GM18868 (cell line): ENCODE measurements around the gene ERVMER34-1.
A peak's percentile ranks its signal among the peaks of the same experiment; 100 is the strongest.

Source experiments
- ATAC-seq: cut with Tn5 transposase; IDR thresholded peaks from one replicate; pipeline ENCODE4 v1.9.1; 2021; ENCODE audit warnings: mild to moderate bottlenecking, moderate library complexity; ENCODE audit not compliant: unreplicated experiment

ERVMER34-1 gene

GRCh38 chr4:52750819-52751486, at the start of gene ERVMER34-1:
TSS of gene ERVMER34-1 (minus strand) at chr4:52751425. CDS start at chr4:52745520, 5,905 bp downstream.
- no peak for ATAC-seq

GRCh38 chr4:52799813-52800212, 48.6 kb upstream of the ERVMER34-1 start:
- ATAC-seq: no peak

- no peak for ATAC-seq
Measured at GRCh38 chr4:52795533-52795932, 44.3 kb upstream of the ERVMER34-1 start.

- ATAC-seq: no peak
Measured at GRCh38 chr4:52791936-52792335, 40.7 kb upstream of the ERVMER34-1 start.

- ATAC-seq: no peak
Measured at GRCh38 chr4:52789774-52790173, 38.5 kb upstream of the ERVMER34-1 start.

GRCh38 chr4:52788806-52789205, 37.6 kb upstream of the ERVMER34-1 start:
- no peak for ATAC-seq

- ATAC-seq: no peak
Measured at GRCh38 chr4:52783069-52783468, 31.8 kb upstream of the ERVMER34-1 start.

- ATAC-seq: no peak
Measured at GRCh38 chr4:52780617-52781354, 29.6 kb upstream of the ERVMER34-1 start.

- ATAC-seq: no peak
Measured at GRCh38 chr4:52780206-52780605, 29.0 kb upstream of the ERVMER34-1 start.

- ATAC-seq: no peak
Measured at GRCh38 chr4:52760256-52760655, 9.0 kb upstream of the ERVMER34-1 start.

GRCh38 chr4:52755426-52755825, 4.2 kb upstream of the ERVMER34-1 start:
- ATAC-seq: no peak

- ATAC-seq: no peak
Measured at GRCh38 chr4:52752936-52753335, 1.7 kb upstream of the ERVMER34-1 start.

- no peak for ATAC-seq
Measured at GRCh38 chr4:52751487-52751911, 274 bp upstream of the ERVMER34-1 start.

- no peak for ATAC-seq
Measured at GRCh38 chr4:52750213-52750612, 1.0 kb downstream of the ERVMER34-1 start.

GRCh38 chr4:52748432-52748831, 2.8 kb downstream of the ERVMER34-1 start:
- peak; percentile 43 for ATAC-seq

GRCh38 chr4:52744588-52744987, 6.6 kb downstream of the ERVMER34-1 start:
- ATAC-seq: no peak

GRCh38 chr4:52743444-52744019, 7.7 kb downstream of the ERVMER34-1 start:
- ATAC-seq: no peak

- no peak for ATAC-seq
Measured at GRCh38 chr4:52729586-52729985, 21.6 kb downstream of the ERVMER34-1 start.

- ATAC-seq: no peak
Measured at GRCh38 chr4:52728691-52729240, 22.5 kb downstream of the ERVMER34-1 start.

- ATAC-seq: no peak
Measured at GRCh38 chr4:52726826-52727580, 24.2 kb downstream of the ERVMER34-1 start.
